PC-9 (cell line): ENCODE results near the gene SOX13. TPM values are rescaled to one million over a fixed set of nuclear protein-coding genes. Genes with fewer than 3 reads are reported as not detected.
"Not testable (repeated sequence)": the region's sequence is repeated elsewhere in the genome, so short reads cannot be mapped to it uniquely, and the experiment has no call there.

Source experiments
- BruUV-seq: library from RNA; stranded (reverse); fragments of 400-500 nt; replicated peaks from 2 replicates; lab custom pipeline; 2021; lab: Mats Ljungman, UMichigan
- CTCF ChIA-PET: fragments of 300-600 bp; sonication (Branson Sonifier 250); formaldehyde crosslinking; loops from one replicate; lab custom pipeline; 2022; ENCODE audit warnings: antibody characterized with exemption; lab: Charles Lee
- POLR2A ChIA-PET: fragments of 300-600 bp; sonication (Branson Sonifier 250); formaldehyde crosslinking; loops from one replicate; lab custom pipeline; 2022; ENCODE audit warnings: antibody characterized with exemption; ENCODE audit not compliant: unreplicated experiment; lab: Charles Lee
- DNase-seq, 2 experiments: peaks; one replicate each; pipeline versions ENCODE4 v3.0.0 to v3.0.0-alpha.2; 2015 to 2022; ENCODE audit warnings: mixed read lengths in 1 of 2
- H2AFZ ChIP-seq: fragments of 200-600 bp; sonication (generic); 2 replicates; pipeline ENCODE4 v1.8.1; 2017; ENCODE audit warnings: antibody characterized with exemption
- H3F3A ChIP-seq: fragments of 200-600 bp; sonication (generic); 2 replicates; pipeline ENCODE4 v1.8.1; 2017; ENCODE audit warnings: antibody characterized with exemption, mild to moderate bottlenecking, low read depth; ENCODE audit not compliant: insufficient read depth
- H3K27ac ChIP-seq: fragments of 200-600 bp; sonication (generic); 2 replicates; pipeline ENCODE4 v1.6.1; 2016; ENCODE audit warnings: mixed run types
- H3K27me3 ChIP-seq: fragments of 200-600 bp; sonication (generic); 2 replicates; pipeline ENCODE4 v1.6.1; 2016; ENCODE audit warnings: low read depth, mixed run types; ENCODE audit not compliant: insufficient read depth
- H3K36me3 ChIP-seq: fragments of 200-600 bp; sonication (generic); 2 replicates; pipeline ENCODE4 v1.6.1; 2016; ENCODE audit warnings: low read depth, mixed run types
- H3K4me1 ChIP-seq: fragments of 200-600 bp; sonication (generic); replicated peaks from 2 replicates; pipeline ENCODE4 v1.6.1; 2016; ENCODE audit warnings: mixed run types; ENCODE audit not compliant: insufficient read depth
- H3K4me2 ChIP-seq: fragments of 200-600 bp; sonication (generic); 2 replicates; pipeline ENCODE4 v1.6.1; 2017; ENCODE audit warnings: mixed run types
- H3K4me3 ChIP-seq: fragments of 200-600 bp; sonication (generic); 2 replicates; pipeline ENCODE4 v1.6.1; 2016; ENCODE audit warnings: mixed run types
- H3K79me2 ChIP-seq: fragments of 200-600 bp; sonication (generic); 2 replicates; pipeline ENCODE4 v1.6.1; 2017; ENCODE audit warnings: low read depth, mixed run types
- H3K9me2 ChIP-seq: fragments of 200-600 bp; sonication (generic); 2 replicates; pipeline ENCODE4 v1.8.1; 2017; ENCODE audit warnings: mild to moderate bottlenecking; ENCODE audit not compliant: insufficient read depth
- H3K9me3 ChIP-seq: fragments of 200-600 bp; sonication (generic); 2 replicates; pipeline ENCODE4 v1.8.1; 2016; ENCODE audit warnings: low read depth; ENCODE audit not compliant: insufficient read depth
- H4K20me1 ChIP-seq: fragments of 200-600 bp; sonication (generic); 2 replicates; pipeline ENCODE4 v1.8.1; 2017; ENCODE audit not compliant: insufficient read depth
- CTCF ChIP-seq: fragments of 200-600 bp; sonication (generic); conservative IDR thresholded peaks from 2 replicates; pipeline ENCODE4 v1.6.1; 2017; ENCODE audit warnings: mixed run types, antibody characterized with exemption, mild to moderate bottlenecking, moderate library complexity
- EZH2 ChIP-seq: fragments of 200-600 bp; sonication (generic); IDR thresholded peaks from 2 replicates; pipeline ENCODE4 v1.8.0; 2017; ENCODE audit warnings: antibody characterized with exemption, low read depth
- intact Hi-C: fragments of 100-400 bp; cut with micrococcal nuclease; formaldehyde crosslinking; loops from one replicate; pipeline ENCODE4 v1.10.0; 2022; ENCODE audit not compliant: unreplicated experiment
- total RNA-seq: library from RNA; stranded (reverse); gene quantifications from 2 replicates; pipeline ENCODE4 v1.2.3, GENCODE V29; 2021

SOX13 gene
- total RNA-seq, 1 experiment from 2014 or later: 89.9 TPM

- Histone ChIP-seq H2AFZ (no peak overlapping the region), H3K9me2 (no peaks in the 10 kb centered on the region), H3K79me2 (peaks cover 100% of the 10 kb centered on the region), H3K4me1 (peaks cover 22% of the 10 kb centered on the region), H3K9me3 (no peaks in the 10 kb centered on the region), H3K27me3 (no peaks in the 10 kb centered on the region), H3F3A (peaks cover 29% of the 10 kb centered on the region; the same call in 1 of the 2 replicates), H3K4me2 (no peak overlapping the region), H3K4me3 (no peak overlapping the region), H3K27ac (no peak overlapping the region), H3K36me3 (peaks cover 5% of the 10 kb centered on the region; the same call in 1 of the 2 replicates), H4K20me1 (peaks cover 47% of the 10 kb centered on the region)
- POLR2A ChIA-PET: no interaction called here
- CTCF ChIA-PET: no interaction called here
- TF ChIP-seq CTCF (no peak), EZH2 (no peak)
- no peak for DNase-seq
- no TSS peak for BruUV-seq
- intact Hi-C loops: no loop called here
Observed at GRCh38 chr1:204087893-204088528, 15.1 kb downstream of the SOX13 start.

DNA sequence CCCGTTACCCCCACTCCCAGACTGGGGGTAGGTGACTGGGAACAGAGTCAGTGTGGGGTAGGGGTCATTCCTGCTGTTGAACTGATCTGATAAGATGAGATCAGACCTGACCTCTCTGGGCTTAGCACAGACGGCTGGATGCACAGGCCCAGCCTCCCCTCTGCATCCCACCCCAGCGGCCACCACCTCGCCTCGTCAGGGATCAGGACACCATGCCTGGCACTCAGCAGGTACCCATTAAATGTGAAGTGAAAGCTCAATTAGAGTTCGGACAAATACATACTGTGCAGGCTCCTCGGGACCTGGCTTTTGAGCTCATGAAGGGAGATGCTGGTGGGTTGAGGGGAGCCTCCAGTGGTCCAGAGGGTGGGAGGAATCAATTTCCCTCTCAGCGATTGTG lies 15.7 kb downstream of the SOX13 start:
- Histone ChIP-seq H3K27me3 (no peaks in the 10 kb centered on the region), H3K36me3 (peaks cover 5% of the 10 kb centered on the region; the same call in 1 of the 2 replicates), H4K20me1 (peaks cover 45% of the 10 kb centered on the region), H3K27ac (no peak overlapping the region), H3K4me2 (no peak overlapping the region), H3K9me3 (no peaks in the 10 kb centered on the region), H3F3A (peaks cover 28% of the 10 kb centered on the region; the same call in 1 of the 2 replicates), H3K4me1 (peaks cover 19% of the 10 kb centered on the region), H2AFZ (no peak overlapping the region), H3K9me2 (no peaks in the 10 kb centered on the region), H3K4me3 (no peak overlapping the region), H3K79me2 (peaks cover 100% of the 10 kb centered on the region)
- DNase-seq: no peak
- no TSS peak for BruUV-seq
- intact Hi-C loops: no loop called here
- TF ChIP-seq EZH2 (no peak), CTCF (no peak)
- ChIA-PET POLR2A (no interaction called here), CTCF (no interaction called here)

GRCh38 chr1:204089044-204089751 lies 16.3 kb downstream of the SOX13 start:
- BruUV-seq: no TSS peak
- H4K20me1 ChIP-seq: peaks cover 43% of the 10 kb centered on the region
- H2AFZ ChIP-seq: no peak overlapping the region
- no peaks in the 10 kb centered on the region for H3K9me3 ChIP-seq
- TF ChIP-seq EZH2 (no peak), CTCF (no peak)
- no peak overlapping the region for H3K27ac ChIP-seq
- no peak for DNase-seq
- H3K36me3 ChIP-seq: peaks cover 5% of the 10 kb centered on the region; the same call in 1 of the 2 replicates
- H3K4me3 ChIP-seq: no peak overlapping the region
- ChIA-PET CTCF (interaction anchor here (0.5 kb wide), 1 partner anchor 9 kb away, joined by 3 read pairs; no protein-coding TSS in a partner anchor), POLR2A (no interaction called here)
- peaks cover 100% of the 10 kb centered on the region for H3K79me2 ChIP-seq
- peaks cover 28% of the 10 kb centered on the region; the same call in 1 of the 2 replicates for H3F3A ChIP-seq
- H3K4me1 ChIP-seq: peaks cover 13% of the 10 kb centered on the region
- intact Hi-C loops: no loop called here
- H3K27me3 ChIP-seq: no peaks in the 10 kb centered on the region
- no peaks in the 10 kb centered on the region for H3K9me2 ChIP-seq
- no peak overlapping the region for H3K4me2 ChIP-seq

DNA sequence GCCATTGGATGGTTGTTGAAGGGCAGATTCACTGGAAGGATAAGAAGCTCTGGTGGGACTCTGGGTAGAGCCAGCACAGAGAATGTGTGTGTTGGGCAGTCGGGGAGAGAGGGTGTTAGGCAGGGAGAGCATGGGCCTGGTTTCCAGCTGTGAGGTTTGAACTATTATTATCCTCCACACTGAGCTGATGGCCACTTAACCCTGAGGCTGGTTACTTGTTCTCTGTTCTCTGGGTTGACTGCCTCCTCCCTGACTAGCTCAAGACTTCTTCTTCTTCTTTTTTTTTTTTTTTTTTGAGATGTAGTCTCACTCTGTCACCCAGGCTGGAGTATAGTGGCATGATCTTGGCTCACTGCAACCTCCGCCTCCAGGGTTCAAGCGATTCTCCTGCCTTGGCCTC lies 17.2 kb downstream of the SOX13 start:
- CTCF ChIA-PET: interaction anchor here (0.5 kb wide), 1 partner anchor 8 kb away, joined by 3 read pairs; no protein-coding TSS in a partner anchor
- intact Hi-C loops, BruUV-seq: not testable (repeated sequence)

More for the DNA sequence above, 17.2 kb downstream of the SOX13 start:
- H3K27me3 ChIP-seq, POLR2A ChIA-PET, H3K27ac ChIP-seq, H3K4me1 ChIP-seq, H3K9me3 ChIP-seq, DNase-seq, H3K36me3 ChIP-seq, H3K9me2 ChIP-seq, H3K4me2 ChIP-seq, H3K4me3 ChIP-seq, H2AFZ ChIP-seq: not testable (repeated sequence)
- Histone ChIP-seq H3F3A (peaks cover 26% of the 10 kb centered on the region; the same call in 1 of the 2 replicates), H4K20me1 (peaks cover 34% of the 10 kb centered on the region), H3K79me2 (peaks cover 100% of the 10 kb centered on the region)
